Progenitor cell of endocrine pancreas (in vitro differentiated cells): ENCODE measurements around the gene PLXNB1. TPM values are rescaled to one million over a fixed set of nuclear protein-coding genes. Genes with fewer than 3 reads are reported as not detected.
"Not testable (repeated sequence)": the region's sequence is repeated elsewhere in the genome, so short reads cannot be mapped to it uniquely, and the experiment has no call there.

ENCODE experiments used
- DNase-seq: peaks from one replicate; pipeline ENCODE4 v3.0.0; 2021; ENCODE audit warnings: low spot score; ENCODE audit not compliant: unreplicated experiment
- H3K27ac Mint-ChIP-seq: 2 replicates; pipeline ENCODE4 v1.8.0; 2021; ENCODE audit warnings: mild to moderate bottlenecking, moderate library complexity, mixed read lengths
- H3K27me3 Mint-ChIP-seq: 2 replicates; pipeline ENCODE4 v1.8.0; 2021; ENCODE audit warnings: mixed read lengths
- H3K36me3 Mint-ChIP-seq: 2 replicates; pipeline ENCODE4 v1.8.0; 2022; ENCODE audit warnings: mixed read lengths; ENCODE audit not compliant: insufficient read depth
- H3K4me1 Mint-ChIP-seq: 2 replicates; pipeline ENCODE4 v1.8.0; 2021; ENCODE audit warnings: low read depth, mixed read lengths
- H3K4me3 Mint-ChIP-seq: 2 replicates; pipeline ENCODE4 v1.8.0; 2021; ENCODE audit warnings: low read depth, mild to moderate bottlenecking, moderate library complexity, mixed read lengths
- H3K9me3 Mint-ChIP-seq: 2 replicates; pipeline ENCODE4 v1.8.0; 2021; ENCODE audit warnings: low read depth, mixed read lengths
- CTCF ChIP-seq: fragments of 200-600 bp; sonication (generic); IDR thresholded peaks from one replicate; pipeline ENCODE4 v1.5.0; 2021; ENCODE audit warnings: antibody characterized with exemption, mild to moderate bottlenecking; ENCODE audit not compliant: unreplicated experiment
- total RNA-seq: library from RNA; stranded (reverse); gene quantifications from 2 replicates; pipeline ENCODE4 v1.2.1, GENCODE V29; 2021

The PLXNB1 gene
- total RNA-seq, 1 donor from 2014 or later = 543 TPM

- TF ChIP-seq CTCF = no peak
- DNase-seq = no peak
- H3K27ac Mint-ChIP-seq = no peak overlapping the region
- H3K36me3 Mint-ChIP-seq = peaks cover 1% of the 10 kb centered on the region
- H3K27me3 Mint-ChIP-seq = no peaks in the 10 kb centered on the region
- H3K4me1 Mint-ChIP-seq = peaks cover 14% of the 10 kb centered on the region
- no peaks in the 10 kb centered on the region for H3K9me3 Mint-ChIP-seq
- no peak overlapping the region for H3K4me3 Mint-ChIP-seq
Measured at GRCh38 chr3:48476426-48477053, 46.7 kb upstream of the PLXNB1 start.

GRCh38 chr3:48475188-48475587 lies 45.3 kb upstream of the PLXNB1 start:
- H3K4me3 Mint-ChIP-seq = no peak overlapping the region
- H3K27me3 Mint-ChIP-seq = no peaks in the 10 kb centered on the region
- no peak for TF ChIP-seq CTCF
- peak overlapping the region; percentile 89 for H3K27ac Mint-ChIP-seq
- H3K9me3 Mint-ChIP-seq = no peaks in the 10 kb centered on the region
- H3K36me3 Mint-ChIP-seq = peaks cover 1% of the 10 kb centered on the region
- DNase-seq = no peak
- peaks cover 14% of the 10 kb centered on the region for H3K4me1 Mint-ChIP-seq

- no peaks in the 10 kb centered on the region for H3K27me3 Mint-ChIP-seq
- peaks cover 3% of the 10 kb centered on the region for H3K36me3 Mint-ChIP-seq
- H3K4me1 Mint-ChIP-seq = peaks cover 17% of the 10 kb centered on the region
- no peak for TF ChIP-seq CTCF
- H3K9me3 Mint-ChIP-seq = no peaks in the 10 kb centered on the region
- DNase-seq = no peak
- H3K27ac Mint-ChIP-seq = peak overlapping the region; percentile 89
- peak overlapping the region; percentile 48 for H3K4me3 Mint-ChIP-seq
Measured at GRCh38 chr3:48474619-48475018, 44.7 kb upstream of the PLXNB1 start.

GRCh38 chr3:48474031-48474430 lies 44.1 kb upstream of the PLXNB1 start:
- DNase-seq, H3K9me3 Mint-ChIP-seq, H3K36me3 Mint-ChIP-seq, H3K4me3 Mint-ChIP-seq, H3K27me3 Mint-ChIP-seq: not testable (repeated sequence)
- Mint-ChIP-seq H3K27ac (peak overlapping the region; percentile 100), H3K4me1 (peaks cover 17% of the 10 kb centered on the region)

- peak overlapping the region; percentile 100 for H3K27ac Mint-ChIP-seq
- peaks cover 4% of the 10 kb centered on the region for H3K36me3 Mint-ChIP-seq
- peak overlapping the region; percentile 98 for H3K4me3 Mint-ChIP-seq
- TF ChIP-seq CTCF = no peak
- DNase-seq = no peak
- no peaks in the 10 kb centered on the region for H3K27me3 Mint-ChIP-seq
- H3K9me3 Mint-ChIP-seq = no peaks in the 10 kb centered on the region
- H3K4me1 Mint-ChIP-seq = peaks cover 17% of the 10 kb centered on the region
Measured at GRCh38 chr3:48473617-48473952, 43.7 kb upstream of the PLXNB1 start.

GRCh38 chr3:48472923-48473616 lies 43.2 kb upstream of the PLXNB1 start:
- DNase-seq = peak; percentile 83
- H3K4me1 Mint-ChIP-seq = peaks cover 17% of the 10 kb centered on the region
- H3K4me3 Mint-ChIP-seq = peak overlapping the region; percentile 98
- H3K9me3 Mint-ChIP-seq = no peaks in the 10 kb centered on the region
- peaks cover 5% of the 10 kb centered on the region for H3K36me3 Mint-ChIP-seq
- no peaks in the 10 kb centered on the region for H3K27me3 Mint-ChIP-seq
- TF ChIP-seq CTCF = peak; percentile 69
- H3K27ac Mint-ChIP-seq = peak overlapping the region; percentile 100
